ENCODE measurements around the gene LYSMD3.

Gene LYSMD3

DNA sequence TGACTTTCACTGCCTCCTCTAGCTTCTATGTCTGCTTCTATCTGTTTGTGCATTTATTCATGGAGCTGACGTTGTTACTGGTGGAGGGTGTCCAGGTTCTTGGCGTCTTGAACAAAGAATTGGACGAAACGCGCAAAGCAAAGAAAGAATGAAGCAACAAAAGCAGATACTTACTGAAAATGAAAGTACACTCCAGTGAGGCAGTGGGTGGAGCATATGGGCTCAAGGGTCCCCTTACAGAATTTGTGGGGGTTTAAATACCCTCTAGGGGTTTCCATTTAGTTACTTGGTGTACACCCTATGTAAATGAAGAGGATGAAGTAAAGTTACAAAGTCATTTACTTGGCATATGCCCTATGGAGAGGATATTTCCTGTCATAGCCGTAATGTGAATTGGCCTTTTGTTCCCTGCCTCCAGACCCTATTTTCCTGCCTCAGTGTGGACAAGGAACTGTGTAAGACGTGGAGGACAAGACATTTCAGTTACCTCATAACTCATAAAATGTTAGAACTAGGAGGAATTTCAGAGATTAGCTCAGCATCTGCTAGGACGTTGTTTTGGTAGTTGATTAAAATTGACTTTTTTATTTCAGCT lies 51.7 kb downstream of the LYSMD3 start:
- no peak for DNase-seq

- no peak for DNase-seq
Observed at GRCh38 chr5:90477073-90477472, 52.3 kb downstream of the LYSMD3 start.

DNA sequence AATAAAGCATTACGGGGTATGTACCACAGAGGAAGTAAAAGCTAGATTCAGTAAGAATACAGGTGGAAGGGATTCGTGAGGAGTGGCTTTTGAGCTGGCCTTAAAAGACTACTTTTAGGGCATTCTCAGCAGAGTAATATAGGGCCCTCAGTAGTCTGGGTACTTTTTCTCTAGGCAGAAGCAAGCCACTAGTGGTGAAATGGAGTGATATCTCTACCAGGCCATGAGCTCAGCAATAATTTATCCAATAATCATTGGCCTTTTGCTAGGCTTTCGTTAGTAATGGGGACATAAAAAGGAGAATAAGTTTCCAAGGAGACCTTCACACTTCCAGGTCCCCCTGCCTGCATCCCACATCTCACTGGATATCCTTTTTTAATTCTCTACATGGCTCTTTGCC lies 53.0 kb downstream of the LYSMD3 start:
- no peak for DNase-seq

DNA sequence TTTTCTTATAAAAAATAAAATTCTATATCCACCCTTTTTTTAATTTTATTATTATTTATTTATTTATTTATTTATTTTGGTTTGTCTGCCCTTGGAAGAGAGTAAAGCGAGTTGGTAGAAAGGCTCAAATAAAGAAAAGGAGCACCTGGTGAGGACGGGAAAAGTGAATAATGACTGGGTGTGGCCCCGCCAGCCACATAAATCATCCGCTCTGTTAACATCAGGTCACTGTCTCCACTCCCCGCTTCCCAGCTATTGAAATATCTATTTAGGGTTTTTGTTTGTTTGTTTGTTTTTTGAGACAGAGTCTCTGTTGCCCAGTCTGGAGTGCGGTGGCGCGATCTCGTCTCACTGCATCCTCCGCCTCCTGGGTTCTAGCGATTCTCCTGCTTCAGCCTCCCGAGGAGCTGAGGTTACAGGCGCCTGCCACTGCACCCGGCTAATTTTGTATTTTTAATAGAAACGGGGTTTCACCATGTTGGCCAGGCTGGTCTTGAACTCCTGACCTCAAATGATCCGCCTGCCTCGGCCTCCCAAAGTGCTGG lies 53.9 kb downstream of the LYSMD3 start:
- no peak for DNase-seq

DNA sequence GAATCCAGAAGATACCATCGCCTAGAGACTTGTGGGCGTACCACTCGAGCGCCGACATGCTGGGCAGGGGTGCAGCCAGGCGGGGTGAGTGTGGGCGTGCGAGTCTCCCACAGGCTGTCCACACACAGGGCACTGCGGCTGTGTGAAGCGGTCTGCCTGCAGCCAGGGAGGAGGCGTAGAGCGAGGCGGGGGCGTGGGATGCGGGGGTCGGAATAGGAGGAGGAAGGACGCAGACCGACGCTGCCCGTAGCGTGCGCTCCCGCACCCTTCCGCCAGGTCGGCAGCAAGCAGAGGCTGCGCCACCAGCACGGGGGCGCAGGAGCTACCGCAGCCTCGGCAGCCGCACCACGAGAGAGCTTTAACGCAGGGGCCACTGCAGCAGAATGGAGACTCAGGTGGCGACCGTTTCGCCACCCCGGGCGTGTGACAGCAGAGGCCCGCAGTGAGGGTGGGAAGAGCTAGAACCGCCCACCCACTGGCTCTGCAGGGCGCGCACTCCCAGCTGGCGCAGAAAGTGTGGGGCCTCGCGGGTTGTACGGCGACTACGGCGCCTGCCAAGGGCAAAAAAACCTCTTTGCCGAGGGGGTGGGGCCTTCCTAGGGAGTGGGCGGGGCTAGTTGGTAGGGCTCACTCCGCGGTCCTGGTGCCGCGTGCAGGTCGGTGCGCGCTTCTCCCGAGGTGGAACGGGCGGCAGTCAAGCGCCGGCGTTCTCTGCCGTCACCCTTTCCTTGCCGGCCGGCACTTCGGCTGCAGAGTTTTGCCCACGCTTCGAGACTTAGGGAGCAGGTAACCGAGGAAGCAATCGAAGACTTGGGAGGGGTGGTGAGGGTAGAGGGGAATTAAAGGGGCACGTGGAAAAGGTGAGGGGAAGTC lies 54.9 kb downstream of the LYSMD3 start, which contains the start of the genes MBLAC2 and POLR3G:
Gene MBLAC2 (minus strand): TSS at position 537 of the 873 bp plus-strand sequence. CDS start 479 bp downstream, at position 58.
Gene POLR3G (plus strand): TSS at position 630 of the 873 bp plus-strand sequence. CDS start 10,704 bp downstream, outside the sequence.
- DNase-seq, result peak; percentile 96

DNA sequence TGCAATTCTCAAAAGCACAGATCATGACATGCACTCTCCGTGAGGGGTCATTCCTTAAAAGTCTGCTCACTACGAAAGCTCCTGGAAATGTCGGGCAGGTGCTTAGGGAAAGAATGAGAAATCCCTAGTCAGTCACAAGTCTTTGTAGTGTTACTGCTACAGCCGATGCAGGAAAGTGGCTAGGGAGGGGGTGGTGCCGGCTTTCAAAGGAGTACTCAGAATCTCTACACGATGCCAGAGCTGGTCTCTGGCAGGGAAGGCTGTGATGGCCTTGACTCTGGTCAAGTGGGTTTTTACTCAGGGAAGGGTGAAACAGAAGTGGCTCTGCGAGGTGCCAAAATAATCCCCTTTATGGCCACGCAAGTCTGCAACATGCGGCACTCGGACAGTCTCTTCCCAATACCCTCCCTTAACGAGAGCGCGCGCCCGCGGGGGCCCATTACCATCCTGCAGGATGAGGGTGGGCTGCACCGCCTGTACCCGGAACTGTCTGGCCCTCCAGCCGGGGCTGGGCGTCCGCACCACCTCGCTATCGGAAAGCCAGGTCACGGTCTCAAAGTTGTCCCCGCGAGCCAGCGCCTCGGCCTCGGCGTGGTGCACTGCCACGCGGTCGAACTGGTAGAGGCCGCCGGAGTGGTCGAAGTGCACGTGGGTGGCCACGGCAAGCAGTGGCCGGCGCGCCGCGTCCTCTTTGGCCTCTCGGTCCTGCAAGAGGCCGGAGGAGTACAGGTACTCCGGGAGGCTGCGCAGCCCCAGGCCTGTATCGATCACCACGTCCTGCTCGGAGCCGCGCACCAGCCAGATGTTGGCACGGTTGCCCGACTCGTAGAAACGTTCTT lies 55.8 kb downstream of the LYSMD3 start:
- peak; percentile 10 for DNase-seq

GRCh38 chr5:90472783-90473395 lies 56.5 kb downstream of the LYSMD3 start:
- no peak for DNase-seq
